SK-N-SH (cell line): Measurements from ENCODE around the gene ZNF365. TPM values are rescaled to one million over a fixed set of nuclear protein-coding genes. Genes with fewer than 3 reads are reported as not detected.

Experiments
- CTCF ChIA-PET: fragments of 300-600, 350-600 bp; formaldehyde crosslinking; extraction: SDS; loops from one replicate; lab custom pipeline; 2021; lab: Yijun Ruan, JAX
- POLR2A ChIA-PET: fragments of 350-600 bp; sonication (Branson Sonifier 250); formaldehyde crosslinking; extraction: SDS; loops from one replicate; lab custom pipeline; 2020; ENCODE audit warnings: antibody characterized with exemption, inconsistent platforms; lab: Yijun Ruan, JAX
- DNase-seq: peaks from one replicate; pipeline ENCODE4 v3.0.0; 2012
- H2AFZ ChIP-seq: fragments of 200-600 bp; sonication (generic); 2 replicates; pipeline ENCODE4 v1.8.1; 2016; ENCODE audit warnings: antibody characterized with exemption, mild to moderate bottlenecking, low read depth
- H3F3A ChIP-seq: fragments of 200-600 bp; sonication (generic); replicated peaks from 2 replicates; pipeline ENCODE3; 2016; ENCODE audit warnings: antibody characterized with exemption, mild to moderate bottlenecking; ENCODE audit not compliant: insufficient read depth
- H3K27ac ChIP-seq, 2 experiments: fragments of 200-500 bp in 1 of 2; fragments of 200-600 bp in 1 of 2; sonication (Bioruptor generic) in 1 of 2; sonication (generic), shearing (Covaris generic) in 1 of 2; 2 replicates each; pipeline versions ENCODE4 v1.5.1 to v1.6.1; 2014 to 2016; ENCODE audit warnings: low read depth in 2 of 2, inconsistent platforms in 1 of 2, low read length in 1 of 2, mild to moderate bottlenecking in 1 of 2, mixed read lengths in 1 of 2
- H3K27me3 ChIP-seq: fragments of 200-600 bp; sonication (generic), shearing (Covaris generic); 2 replicates; pipeline ENCODE4 v1.6.1; 2016; ENCODE audit warnings: mixed run types; ENCODE audit not compliant: insufficient read depth
- H3K36me3 ChIP-seq, 2 experiments: fragments of 200-500 bp in 1 of 2; fragments of 200-600 bp in 1 of 2; sonication (Bioruptor generic) in 1 of 2; sonication (generic) in 1 of 2; replicated peaks in 1 of 2; 2 replicates each; pipeline versions ENCODE3 to v1.5.1; 2014 to 2016; ENCODE audit warnings: low read length in 1 of 2, mild to moderate bottlenecking in 1 of 2; ENCODE audit not compliant: insufficient read depth in 2 of 2, control insufficient read depth in 1 of 2
- H3K4me1 ChIP-seq, 2 experiments: fragments of 200-500 bp in 1 of 2; fragments of 200-600 bp in 1 of 2; sonication (Bioruptor generic) in 1 of 2; sonication (generic), shearing (Covaris generic) in 1 of 2; 2 replicates each; pipeline versions ENCODE4 v1.5.1 to v1.6.1; 2014 to 2016; ENCODE audit warnings: low read depth in 1 of 2, low read length in 1 of 2, mixed run types in 1 of 2; ENCODE audit not compliant: insufficient read depth in 2 of 2, control insufficient read depth in 1 of 2
- H3K4me2 ChIP-seq: fragments of 200-600 bp; sonication (generic), shearing (Covaris generic); 2 replicates; pipeline ENCODE4 v1.6.1; 2017; ENCODE audit warnings: mixed run types
- H3K4me3 ChIP-seq, 2 experiments: fragments of 200-500 bp in 1 of 2; fragments of 200-600 bp in 1 of 2; sonication (Bioruptor generic) in 1 of 2; sonication (generic), shearing (Covaris generic) in 1 of 2; 2 replicates each; pipeline versions ENCODE4 v1.5.1 to v1.8.1; 2014 to 2016; ENCODE audit warnings: low read depth in 2 of 2, inconsistent platforms in 1 of 2, low read length in 1 of 2, mild to moderate bottlenecking in 1 of 2, mixed read lengths in 1 of 2, moderate library complexity in 1 of 2
- H3K79me2 ChIP-seq: fragments of 200-600 bp; sonication (generic); 2 replicates; pipeline ENCODE4 v1.8.1; 2017; ENCODE audit warnings: mild to moderate bottlenecking; ENCODE audit not compliant: insufficient read depth
- H3K9ac ChIP-seq: fragments of 200-600 bp; sonication (generic); 2 replicates; pipeline ENCODE4 v1.6.1; 2017; ENCODE audit warnings: mixed run types
- H3K9me2 ChIP-seq: fragments of 200-600 bp; sonication (generic); 2 replicates; pipeline ENCODE4 v1.6.1; 2017; ENCODE audit warnings: mixed run types
- H3K9me3 ChIP-seq: fragments of 200-600 bp; sonication (generic); 2 replicates; pipeline ENCODE4 v1.6.1; 2017; ENCODE audit warnings: mixed run types, mild to moderate bottlenecking, moderate library complexity
- H4K20me1 ChIP-seq: fragments of 200-600 bp; sonication (generic); 2 replicates; pipeline ENCODE4 v1.6.1; 2017; ENCODE audit warnings: mild to moderate bottlenecking, mixed run types; ENCODE audit not compliant: insufficient read depth
- CHD2 ChIP-seq: fragments of 150-350 bp; IDR thresholded peaks from 2 replicates; pipeline ENCODE4 v1.6.1; 2018; ENCODE audit warnings: low read length; ENCODE audit not compliant: partially characterized antibody
- EP300 ChIP-seq, 2 experiments: IDR thresholded peaks; 2 replicates each; pipeline versions ENCODE4 v1.4.0 to v1.6.1; 2012; ENCODE audit warnings: borderline replicate concordance in 1 of 2, low read depth in 1 of 2, low read length in 1 of 2
- FOSL2 ChIP-seq: IDR thresholded peaks from 2 replicates; pipeline ENCODE4 v1.4.0; 2012; ENCODE audit warnings: low read depth, mild to moderate bottlenecking, moderate library complexity, borderline replicate concordance
- GABPA ChIP-seq: IDR thresholded peaks from 2 replicates; pipeline ENCODE4 v1.4.0; 2012; ENCODE audit warnings: low read depth, mild to moderate bottlenecking
- GATA2 ChIP-seq: sonication (generic); formaldehyde crosslinking; IDR thresholded peaks from 2 replicates; pipeline ENCODE4 v1.5.0; 2020; ENCODE audit warnings: mild to moderate bottlenecking, missing genetic modification reagents
- MXI1 ChIP-seq: IDR thresholded peaks from 2 replicates; pipeline ENCODE4 v1.6.1; 2012; ENCODE audit warnings: mild to moderate bottlenecking, low read depth, low read length, improper control_type of control experiment
- NFIC ChIP-seq: IDR thresholded peaks from 2 replicates; pipeline ENCODE4 v1.4.0; 2012; ENCODE audit warnings: borderline replicate concordance
- NRF1 ChIP-seq: IDR thresholded peaks from 2 replicates; pipeline ENCODE4 v1.6.1; 2012; ENCODE audit warnings: low read depth, mild to moderate bottlenecking, low read length
- RAD21 ChIP-seq: IDR thresholded peaks from 2 replicates; pipeline ENCODE4 v1.6.1; 2012; ENCODE audit warnings: mild to moderate bottlenecking, low read length
- RFX5 ChIP-seq: IDR thresholded peaks from 2 replicates; pipeline ENCODE4 v1.6.1; 2012; ENCODE audit warnings: mild to moderate bottlenecking, improper control_type of control experiment, low read length
- SIN3A ChIP-seq: IDR thresholded peaks from 2 replicates; pipeline ENCODE4 v1.6.1; 2012; ENCODE audit warnings: low read depth, mild to moderate bottlenecking, low read length, moderate library complexity, borderline replicate concordance
- TAF1 ChIP-seq: IDR thresholded peaks from 2 replicates; pipeline ENCODE4 v1.6.1; 2012; ENCODE audit warnings: low read depth, mild to moderate bottlenecking, low read length, moderate library complexity, borderline replicate concordance
- TCF12 ChIP-seq: IDR thresholded peaks from 2 replicates; pipeline ENCODE4 v1.4.0; 2012
- TEAD4 ChIP-seq: IDR thresholded peaks from 2 replicates; pipeline ENCODE4 v1.4.0; 2012; ENCODE audit warnings: mild to moderate bottlenecking, borderline replicate concordance; ENCODE audit not compliant: insufficient read depth
- WGBS: methylation state at CpG from one replicate; pipeline ENCODE4 v1.1.6; 2017; ENCODE audit warnings: low lambda C conversion rate; 5-methylcytosine and 5-hydroxymethylcytosine counted together
- polyA plus RNA-seq, 3 experiments: library from polyadenylated mRNA; depleted of rRNA; stranded (reverse); fragments of >200 nt; gene quantifications; 2 replicates each; pipeline ENCODE4 v1.2.3, GENCODE V29; 2012
- TF ChIP-seq, protein P1 (sequence below): IDR thresholded peaks from 2 replicates; pipeline ENCODE4 v1.6.1; 2012; ENCODE audit warnings: mild to moderate bottlenecking, low read depth, low read length, moderate library complexity
- TF ChIP-seq, protein P2 (sequence below): IDR thresholded peaks from 2 replicates; pipeline ENCODE4 v1.4.0; 2012; ENCODE audit warnings: low read depth, borderline replicate concordance
- TF ChIP-seq, protein P3 (sequence below): fragments of 150-350 bp; IDR thresholded peaks from 2 replicates; pipeline ENCODE4 v1.6.1; 2017; ENCODE audit warnings: antibody characterized with exemption, low read length, low read depth, borderline replicate concordance
- TF ChIP-seq, protein P4 (sequence below): fragments of 150-350 bp; IDR thresholded peaks from 2 replicates; pipeline ENCODE4 v1.6.1; 2016; ENCODE audit warnings: mild to moderate bottlenecking, low read depth, low read length
- TF ChIP-seq, protein P5 (sequence below): IDR thresholded peaks from 2 replicates; pipeline ENCODE4 v1.4.0; 2012; ENCODE audit warnings: low read depth
- TF ChIP-seq, protein P6 (sequence below): IDR thresholded peaks from 2 replicates; pipeline ENCODE4; 2012

Gene ZNF365
- polyA plus RNA-seq, 1 of the 3 experiments (the other 2 are of a cell fraction): 4.5 TPM

DNA sequence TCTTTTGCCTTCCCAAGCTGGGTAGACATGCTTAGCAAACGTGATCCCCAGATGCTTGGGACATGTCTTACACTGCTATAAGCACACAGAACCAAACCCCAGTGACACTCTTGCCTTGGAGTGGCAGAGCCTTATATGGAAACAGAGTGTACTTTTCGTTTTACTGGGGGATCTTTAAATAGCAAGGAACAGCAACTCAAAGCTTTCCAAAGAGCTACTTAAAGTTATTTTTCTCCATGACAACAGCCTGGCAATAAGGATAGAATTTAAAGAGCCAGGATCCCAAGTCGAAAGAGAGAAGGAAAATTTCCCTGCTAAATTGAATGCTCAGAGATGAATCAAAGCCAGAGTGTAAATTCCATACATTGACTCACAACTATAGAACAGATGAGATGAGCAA, 67.8 kb downstream of the ZNF365 start:
- Histone ChIP-seq H3K27ac (no peak overlapping the region), H3K4me2 (no peak overlapping the region), H2AFZ (no peak overlapping the region), H3F3A (no peaks in the 10 kb centered on the region), H3K27me3 (no peaks in the 10 kb centered on the region), H4K20me1 (no peaks in the 10 kb centered on the region), H3K4me1 (peaks cover 0 to 9% of the 10 kb centered on the region in 2 experiments; a peak in 1 of 4 replicates), H3K4me3 (no peak overlapping the region), H3K36me3 (no peaks in the 10 kb centered on the region), H3K9me3 (no peaks in the 10 kb centered on the region; the same call in 1 of the 2 replicates), H3K9ac (no peak overlapping the region), H3K9me2 (no peaks in the 10 kb centered on the region), H3K79me2 (no peaks in the 10 kb centered on the region)
- CTCF ChIA-PET: no interaction called here
- WGBS: 42% methylated on average over 3 of the region's 3 CpGs
- POLR2A ChIA-PET: no interaction called here
- no peak for DNase-seq
- TF ChIP-seq NFIC (no peak), RFX5 (no peak), GABPA (no peak), EP300 (IDR thresholded peaks at IDR 0.05; ENCODE audit: borderline replicate concordance in 1 of 2, low read depth in 1 of 2, low read length in 1 of 2) (no peak), SIN3A (no peak), TCF12 (no peak), TAF1 (no peak), MXI1 (no peak), RAD21 (no peak), TEAD4 (no peak), FOSL2 (no peak), NRF1 (no peak), GATA2 (no peak), CHD2 (no peak)
- TF ChIP-seq, protein P1, sequence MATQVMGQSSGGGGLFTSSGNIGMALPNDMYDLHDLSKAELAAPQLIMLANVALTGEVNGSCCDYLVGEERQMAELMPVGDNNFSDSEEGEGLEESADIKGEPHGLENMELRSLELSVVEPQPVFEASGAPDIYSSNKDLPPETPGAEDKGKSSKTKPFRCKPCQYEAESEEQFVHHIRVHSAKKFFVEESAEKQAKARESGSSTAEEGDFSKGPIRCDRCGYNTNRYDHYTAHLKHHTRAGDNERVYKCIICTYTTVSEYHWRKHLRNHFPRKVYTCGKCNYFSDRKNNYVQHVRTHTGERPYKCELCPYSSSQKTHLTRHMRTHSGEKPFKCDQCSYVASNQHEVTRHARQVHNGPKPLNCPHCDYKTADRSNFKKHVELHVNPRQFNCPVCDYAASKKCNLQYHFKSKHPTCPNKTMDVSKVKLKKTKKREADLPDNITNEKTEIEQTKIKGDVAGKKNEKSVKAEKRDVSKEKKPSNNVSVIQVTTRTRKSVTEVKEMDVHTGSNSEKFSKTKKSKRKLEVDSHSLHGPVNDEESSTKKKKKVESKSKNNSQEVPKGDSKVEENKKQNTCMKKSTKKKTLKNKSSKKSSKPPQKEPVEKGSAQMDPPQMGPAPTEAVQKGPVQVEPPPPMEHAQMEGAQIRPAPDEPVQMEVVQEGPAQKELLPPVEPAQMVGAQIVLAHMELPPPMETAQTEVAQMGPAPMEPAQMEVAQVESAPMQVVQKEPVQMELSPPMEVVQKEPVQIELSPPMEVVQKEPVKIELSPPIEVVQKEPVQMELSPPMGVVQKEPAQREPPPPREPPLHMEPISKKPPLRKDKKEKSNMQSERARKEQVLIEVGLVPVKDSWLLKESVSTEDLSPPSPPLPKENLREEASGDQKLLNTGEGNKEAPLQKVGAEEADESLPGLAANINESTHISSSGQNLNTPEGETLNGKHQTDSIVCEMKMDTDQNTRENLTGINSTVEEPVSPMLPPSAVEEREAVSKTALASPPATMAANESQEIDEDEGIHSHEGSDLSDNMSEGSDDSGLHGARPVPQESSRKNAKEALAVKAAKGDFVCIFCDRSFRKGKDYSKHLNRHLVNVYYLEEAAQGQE: no peak
- TF ChIP-seq, protein P2, sequence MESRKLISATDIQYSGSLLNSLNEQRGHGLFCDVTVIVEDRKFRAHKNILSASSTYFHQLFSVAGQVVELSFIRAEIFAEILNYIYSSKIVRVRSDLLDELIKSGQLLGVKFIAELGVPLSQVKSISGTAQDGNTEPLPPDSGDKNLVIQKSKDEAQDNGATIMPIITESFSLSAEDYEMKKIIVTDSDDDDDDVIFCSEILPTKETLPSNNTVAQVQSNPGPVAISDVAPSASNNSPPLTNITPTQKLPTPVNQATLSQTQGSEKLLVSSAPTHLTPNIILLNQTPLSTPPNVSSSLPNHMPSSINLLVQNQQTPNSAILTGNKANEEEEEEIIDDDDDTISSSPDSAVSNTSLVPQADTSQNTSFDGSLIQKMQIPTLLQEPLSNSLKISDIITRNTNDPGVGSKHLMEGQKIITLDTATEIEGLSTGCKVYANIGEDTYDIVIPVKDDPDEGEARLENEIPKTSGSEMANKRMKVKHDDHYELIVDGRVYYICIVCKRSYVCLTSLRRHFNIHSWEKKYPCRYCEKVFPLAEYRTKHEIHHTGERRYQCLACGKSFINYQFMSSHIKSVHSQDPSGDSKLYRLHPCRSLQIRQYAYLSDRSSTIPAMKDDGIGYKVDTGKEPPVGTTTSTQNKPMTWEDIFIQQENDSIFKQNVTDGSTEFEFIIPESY: no peak
- TF ChIP-seq, protein P3, sequence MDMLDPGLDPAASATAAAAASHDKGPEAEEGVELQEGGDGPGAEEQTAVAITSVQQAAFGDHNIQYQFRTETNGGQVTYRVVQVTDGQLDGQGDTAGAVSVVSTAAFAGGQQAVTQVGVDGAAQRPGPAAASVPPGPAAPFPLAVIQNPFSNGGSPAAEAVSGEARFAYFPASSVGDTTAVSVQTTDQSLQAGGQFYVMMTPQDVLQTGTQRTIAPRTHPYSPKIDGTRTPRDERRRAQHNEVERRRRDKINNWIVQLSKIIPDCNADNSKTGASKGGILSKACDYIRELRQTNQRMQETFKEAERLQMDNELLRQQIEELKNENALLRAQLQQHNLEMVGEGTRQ: no peak
- TF ChIP-seq, protein P4, sequence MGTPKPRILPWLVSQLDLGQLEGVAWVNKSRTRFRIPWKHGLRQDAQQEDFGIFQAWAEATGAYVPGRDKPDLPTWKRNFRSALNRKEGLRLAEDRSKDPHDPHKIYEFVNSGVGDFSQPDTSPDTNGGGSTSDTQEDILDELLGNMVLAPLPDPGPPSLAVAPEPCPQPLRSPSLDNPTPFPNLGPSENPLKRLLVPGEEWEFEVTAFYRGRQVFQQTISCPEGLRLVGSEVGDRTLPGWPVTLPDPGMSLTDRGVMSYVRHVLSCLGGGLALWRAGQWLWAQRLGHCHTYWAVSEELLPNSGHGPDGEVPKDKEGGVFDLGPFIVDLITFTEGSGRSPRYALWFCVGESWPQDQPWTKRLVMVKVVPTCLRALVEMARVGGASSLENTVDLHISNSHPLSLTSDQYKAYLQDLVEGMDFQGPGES: no peak
- TF ChIP-seq, protein P5, sequence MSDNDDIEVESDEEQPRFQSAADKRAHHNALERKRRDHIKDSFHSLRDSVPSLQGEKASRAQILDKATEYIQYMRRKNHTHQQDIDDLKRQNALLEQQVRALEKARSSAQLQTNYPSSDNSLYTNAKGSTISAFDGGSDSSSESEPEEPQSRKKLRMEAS: no peak
- TF ChIP-seq, protein P6, sequence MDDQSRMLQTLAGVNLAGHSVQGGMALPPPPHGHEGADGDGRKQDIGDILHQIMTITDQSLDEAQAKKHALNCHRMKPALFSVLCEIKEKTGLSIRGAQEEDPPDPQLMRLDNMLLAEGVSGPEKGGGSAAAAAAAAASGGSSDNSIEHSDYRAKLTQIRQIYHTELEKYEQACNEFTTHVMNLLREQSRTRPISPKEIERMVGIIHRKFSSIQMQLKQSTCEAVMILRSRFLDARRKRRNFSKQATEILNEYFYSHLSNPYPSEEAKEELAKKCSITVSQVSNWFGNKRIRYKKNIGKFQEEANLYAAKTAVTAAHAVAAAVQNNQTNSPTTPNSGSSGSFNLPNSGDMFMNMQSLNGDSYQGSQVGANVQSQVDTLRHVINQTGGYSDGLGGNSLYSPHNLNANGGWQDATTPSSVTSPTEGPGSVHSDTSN: no peak
